Suprapubic skin (tissue), 4 donors: ENCODE results near the gene UCN3.

Experiments
- POLR2A ChIP-seq, 2 donors: fragments of 450-650 bp; IDR thresholded peaks; one replicate each; pipeline ENCODE4 v1.6.1; 2017; ENCODE audit warnings: antibody characterized with exemption in 2 of 2, mild to moderate bottlenecking in 2 of 2, moderate library complexity in 2 of 2
- POLR2AphosphoS5 ChIP-seq, 3 donors: sonication (generic); formaldehyde crosslinking; IDR thresholded peaks; one replicate each; pipeline ENCODE4 v1.6.1; 2017; ENCODE audit warnings: antibody characterized with exemption in 3 of 3
- TF ChIP-seq, protein P1 (sequence below), 2 donors: fragments of 200-600 bp in 1 of 2; fragments of 450-650 bp in 1 of 2; sonication (generic) in 1 of 2; IDR thresholded peaks; one replicate each; pipeline ENCODE4 v1.5.1; 2016 to 2019; ENCODE audit warnings: antibody characterized with exemption in 2 of 2, mild to moderate bottlenecking in 1 of 2, moderate library complexity in 1 of 2

DNA sequence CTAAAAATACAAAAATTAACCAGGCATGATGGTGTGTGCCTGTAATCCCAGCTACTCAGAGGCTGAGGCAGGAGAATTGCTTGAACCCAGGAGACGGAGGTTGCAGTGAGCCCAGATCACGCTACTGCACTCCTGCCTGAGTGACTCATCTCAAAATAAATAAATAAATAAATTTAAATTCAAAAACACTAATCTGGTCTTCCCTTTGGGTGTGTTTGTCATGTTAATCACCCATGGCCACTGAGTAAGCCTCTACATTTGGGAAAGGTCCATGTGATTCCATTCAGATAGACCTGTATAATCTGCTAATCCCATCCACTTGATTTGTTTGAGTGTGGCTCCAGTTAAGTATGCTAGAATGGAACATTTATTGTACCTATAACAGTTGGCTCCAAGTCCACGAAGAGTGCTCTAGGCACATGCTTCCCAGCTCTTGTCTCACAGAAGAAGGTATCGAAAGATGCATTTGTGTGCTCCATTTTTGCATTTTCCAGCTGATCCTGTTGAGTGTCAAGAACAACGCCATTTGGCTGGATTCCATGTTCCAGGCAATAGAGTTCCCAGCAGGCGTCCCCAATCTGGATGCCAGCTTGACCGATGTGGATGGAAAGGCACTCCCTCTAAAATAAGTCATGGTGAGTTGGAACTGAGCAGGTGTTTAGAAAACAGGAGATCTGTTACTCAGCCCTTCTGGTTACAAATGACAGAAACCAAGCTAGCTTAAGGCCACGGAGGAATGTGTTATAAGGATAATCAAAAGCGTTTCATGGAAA is 35.9 kb downstream of the UCN3 start:
- TF ChIP-seq POLR2A (IDR thresholded peaks at IDR 0.05) (no peak), POLR2AphosphoS5 (IDR thresholded peaks at IDR 0.05) (no peak)
- TF ChIP-seq, protein P1, sequence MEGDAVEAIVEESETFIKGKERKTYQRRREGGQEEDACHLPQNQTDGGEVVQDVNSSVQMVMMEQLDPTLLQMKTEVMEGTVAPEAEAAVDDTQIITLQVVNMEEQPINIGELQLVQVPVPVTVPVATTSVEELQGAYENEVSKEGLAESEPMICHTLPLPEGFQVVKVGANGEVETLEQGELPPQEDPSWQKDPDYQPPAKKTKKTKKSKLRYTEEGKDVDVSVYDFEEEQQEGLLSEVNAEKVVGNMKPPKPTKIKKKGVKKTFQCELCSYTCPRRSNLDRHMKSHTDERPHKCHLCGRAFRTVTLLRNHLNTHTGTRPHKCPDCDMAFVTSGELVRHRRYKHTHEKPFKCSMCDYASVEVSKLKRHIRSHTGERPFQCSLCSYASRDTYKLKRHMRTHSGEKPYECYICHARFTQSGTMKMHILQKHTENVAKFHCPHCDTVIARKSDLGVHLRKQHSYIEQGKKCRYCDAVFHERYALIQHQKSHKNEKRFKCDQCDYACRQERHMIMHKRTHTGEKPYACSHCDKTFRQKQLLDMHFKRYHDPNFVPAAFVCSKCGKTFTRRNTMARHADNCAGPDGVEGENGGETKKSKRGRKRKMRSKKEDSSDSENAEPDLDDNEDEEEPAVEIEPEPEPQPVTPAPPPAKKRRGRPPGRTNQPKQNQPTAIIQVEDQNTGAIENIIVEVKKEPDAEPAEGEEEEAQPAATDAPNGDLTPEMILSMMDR (IDR thresholded peaks at IDR 0.05), result no peak
